Pancreas (tissue), 10 donors: ENCODE measurements around the gene RPL36AL. TPM values are rescaled to one million over a fixed set of nuclear protein-coding genes. Genes with fewer than 3 reads are reported as not detected.

Experiments used
- ATAC-seq, 4 donors: fragments of 200-7000 bp; cut with Tn5 transposase; one replicate each; pipeline versions ENCODE4 v1.8.0 to v1.9.1; 2020; ENCODE audit warnings: mild to moderate bottlenecking in 4 of 4, moderate library complexity in 4 of 4
- DNase-seq, 6 donors: peaks; one replicate each; pipeline ENCODE4 v3.0.0-alpha.2; 2020
- FAIRE-seq: peaks from 2 replicates; lab custom pipeline; 2012; peaks lifted over from hg19 to GRCh38; lab: Jason Lieb, UNC
- H3K27ac ChIP-seq, 4 donors: fragments of 200-600 bp; sonication (generic); 1 replicate in 3 of 4; 2 replicates in 1 of 4; pipeline versions ENCODE4 v1.5.0 to v1.8.0; 2020
- H3K27me3 ChIP-seq, 4 donors: fragments of 200-600 bp; one replicate each; pipeline ENCODE4 v1.8.0; 2021
- H3K36me3 ChIP-seq, 3 donors: fragments of 200-600 bp; sonication (generic) in 1 of 3; one replicate each; pipeline versions ENCODE4 v1.5.0 to v1.8.0; 2020 to 2021
- H3K4me1 ChIP-seq, 3 donors: fragments of 200-600 bp; one replicate each; pipeline ENCODE4 v1.8.0; 2021
- H3K4me3 ChIP-seq, 4 donors: fragments of 200-600 bp; sonication (generic) in 2 of 4; one replicate each; pipeline versions ENCODE4 v1.5.0 to v1.8.0; 2020 to 2021
- H3K9me3 ChIP-seq, 4 donors: fragments of 200-600 bp; one replicate each; pipeline ENCODE4 v1.8.0; 2021
- CTCF ChIP-seq, 4 donors: fragments of 200-600 bp; sonication (generic) in 3 of 4; IDR thresholded peaks; one replicate each; pipeline versions ENCODE4 v1.5.0 to v1.8.0; 2021; ENCODE audit warnings: antibody characterized with exemption in 4 of 4
- WGBS, 2 donors: extraction: QIAGEN DNeasy Blood & Tissue Kit; methylation state at CpG; one replicate each; pipeline ENCODE4 v1.1.7; 2013; 5-methylcytosine and 5-hydroxymethylcytosine counted together
- intact Hi-C, 3 donors: fragments of 100-400 bp; cut with DNase I; formaldehyde crosslinking; loops; one replicate each; pipeline versions ENCODE4 v1.11.1 to v1.14.2; 2022
- polyA plus RNA-seq, 2 donors: library from polyadenylated mRNA; stranded (reverse); fragments of 200-250 nt; gene quantifications; one replicate each; pipeline ENCODE4 v1.2.3, GENCODE V29; 2013
- total RNA-seq, 6 donors: library from RNA; stranded (reverse); fragmentation: NEBNext Ultra II Directional in 4 of 6; extraction: Animal tissue kit (Norgen Biotek cat#: 25700) in 4 of 6; gene quantifications; one replicate each; pipeline versions ENCODE4 v1.2.1 to v1.2.4, GENCODE V29; 2021 to 2023
- donor health status: healthy with polysubstance abuse.
- donor health status: DM: no; HTN: no; CAD: no; lungs with moderate emphysema.
- donor health status: DM: no; HTN: no; CAD: no.
- donor health status: control.
- donor health status: control.
- donor health status: Bipolar disorder and iron deficiency.
- donor health status: DM: yes; HTN: yes; CAD: no.
- donor health status: DM: no; HTN: no; CAD: no.
- donor health status: DM: no; HTN: no; CAD: no.
- donor health status: DM: yes; HTN: yes; CAD: no.

The RPL36AL gene
- total and polyA plus RNA-seq, 8 donors: 81.3 to 388 (median 146) TPM

GRCh38 chr14:49579841-49580240, 40.6 kb downstream of the RPL36AL start:
- 73 to 78% methylated on average over 2 of the region's 2 CpGs for WGBS, 2 donors
- Histone ChIP-seq H3K9me3 (no peaks in the 10 kb centered on the region), H3K4me1 (peaks cover 0 to 17% (median 12%) of the 10 kb centered on the region in 3 donors), H3K27ac (no peak overlapping the region), H3K36me3 (peaks cover 0 to 19% (median 4%) of the 10 kb centered on the region in 3 donors), H3K4me3 (no peak overlapping the region), H3K27me3 (no peaks in the 10 kb centered on the region)
- FAIRE-seq (no peak), DNase-seq (no peak), ATAC-seq (no peak)
- intact Hi-C loops: no loop called here
- no peak for TF ChIP-seq CTCF (IDR thresholded peaks at IDR 0.05)

- no peak overlapping the region for H3K27ac ChIP-seq
- no peaks in the 10 kb centered on the region for H3K27me3 ChIP-seq
- no peak for TF ChIP-seq CTCF (IDR thresholded peaks at IDR 0.05)
- no peak for DNase-seq
- H3K9me3 ChIP-seq: no peaks in the 10 kb centered on the region
- 89 to 96% methylated on average over 1 of the region's 1 CpG for WGBS, 2 donors
- no peak overlapping the region for H3K4me3 ChIP-seq
- no peak for FAIRE-seq
- intact Hi-C loops: no loop called here
- no peak for ATAC-seq
- peaks cover 0 to 3% (median 0%) of the 10 kb centered on the region in 3 donors for H3K4me1 ChIP-seq
- H3K36me3 ChIP-seq: peaks cover 0 to 8% (median 4%) of the 10 kb centered on the region in 3 donors
These were observed 42.3 kb downstream of the RPL36AL start for GRCh38 chr14:49578141-49578540.

GRCh38 chr14:49574038-49574437, 46.4 kb downstream of the RPL36AL start:
- Histone ChIP-seq H3K27me3 (no peaks in the 10 kb centered on the region), H3K36me3 (peaks cover 0 to 4% (median 0%) of the 10 kb centered on the region in 3 donors), H3K4me3 (no peak overlapping the region), H3K4me1 (no peaks in the 10 kb centered on the region), H3K27ac (no peak overlapping the region), H3K9me3 (no peaks in the 10 kb centered on the region)
- no peak for TF ChIP-seq CTCF (IDR thresholded peaks at IDR 0.05)
- intact Hi-C loops: no loop called here
- DNase-seq: no peak
- WGBS, 2 donors: 70 to 71% methylated on average over 5 of the region's 5 CpGs
- no peak for ATAC-seq
- no peak for FAIRE-seq

GRCh38 chr14:49569281-49569680, 51.1 kb downstream of the RPL36AL start:
- H3K9me3 ChIP-seq: no peaks in the 10 kb centered on the region
- DNase-seq: no peak
- no peaks in the 10 kb centered on the region for H3K36me3 ChIP-seq
- no peak overlapping the region for H3K4me3 ChIP-seq
- no peak overlapping the region for H3K27ac ChIP-seq
- no peak for ATAC-seq
- H3K27me3 ChIP-seq: no peaks in the 10 kb centered on the region
- no peaks in the 10 kb centered on the region for H3K4me1 ChIP-seq
- no peak for FAIRE-seq
- WGBS, 2 donors: 74 to 77% methylated on average over 3 of the region's 3 CpGs
- TF ChIP-seq CTCF (IDR thresholded peaks at IDR 0.05): no peak
- intact Hi-C loops: no loop called here

Other genes with a start within 250 kb of the RPL36AL start
- gene RPS29, start 34.2 kb downstream of the RPL36AL start, total RNA-seq: 1,000 to 10,000 TPM in 1 of 6 donors, 100 to 1,000 TPM in 5; 551 to 1,011 (median 688) TPM
- 1,000 to 10,000 TPM in 1 of 2 donors, 100 to 1,000 TPM in 1; 722 to 2,449 TPM for gene RPS29, start 34.2 kb downstream of the RPL36AL start, polyA plus RNA-seq
- gene LRR1, start 21.7 kb downstream of the RPL36AL start, total RNA-seq: 1 to 10 TPM; 2.7 to 7.2 (median 3.8) TPM
- gene LRR1, start 21.7 kb downstream of the RPL36AL start, polyA plus RNA-seq: 1 to 10 TPM; 2.5 to 5.9 TPM
- 10 to 100 TPM; 13.1 to 26.7 (median 20.7) TPM for gene MGAT2, start 173 bp upstream of the RPL36AL start, total RNA-seq
- 10 to 100 TPM in 1 of 2 donors, 1 to 10 TPM in 1; 8.9 to 12.0 TPM for gene MGAT2, start 173 bp upstream of the RPL36AL start, polyA plus RNA-seq
- 1 to 10 TPM; 3.3 to 5.4 (median 4.1) TPM for gene DNAAF2, start 14.6 kb upstream of the RPL36AL start, total RNA-seq
- 1 to 10 TPM; 3.2 to 4.8 TPM for gene DNAAF2, start 14.6 kb upstream of the RPL36AL start, polyA plus RNA-seq
- gene POLE2, start 67.6 kb upstream of the RPL36AL start, total RNA-seq: 1 to 10 TPM in 2 of 6 donors, under 1 TPM in 4; 0.43 to 1.3 (median 0.78) TPM
- gene POLE2, start 67.6 kb upstream of the RPL36AL start, polyA plus RNA-seq: 1 to 10 TPM; 1.3 to 2.9 TPM
- 1 to 10 TPM; 1.2 to 4.7 (median 3.8) TPM for gene KLHDC1, start 72.5 kb upstream of the RPL36AL start, total RNA-seq
- gene KLHDC1, start 72.5 kb upstream of the RPL36AL start, polyA plus RNA-seq: 1 to 10 TPM; 2.7 to 4.8 TPM
- 10 to 100 TPM; 25.4 to 50.9 (median 45.4) TPM for gene KLHDC2, start 147.5 kb upstream of the RPL36AL start, total RNA-seq
- gene KLHDC2, start 147.5 kb upstream of the RPL36AL start, polyA plus RNA-seq: 10 to 100 TPM; 31.1 to 58.9 TPM
- 10 to 100 TPM; 17.6 to 32.4 (median 21.7) TPM for gene NEMF, start 232.2 kb upstream of the RPL36AL start, total RNA-seq
- gene NEMF, start 232.2 kb upstream of the RPL36AL start, polyA plus RNA-seq: 10 to 100 TPM; 22.3 to 24.7 TPM